GM12878 (cell line): ENCODE data around the gene GABRB3. TPM values are rescaled to one million over a fixed set of nuclear protein-coding genes. Genes with fewer than 3 reads are reported as not detected.

Source experiments
- ATAC-seq: fragments of 200-7000 bp; cut with Tn5 transposase; 3 replicates; pipeline ENCODE4 v1.9.1; 2020; ENCODE audit warnings: mild to moderate bottlenecking, moderate library complexity
- BruUV-seq: library from RNA; stranded (reverse); fragments of 400-500 nt; replicated peaks from 2 replicates; lab custom pipeline; 2021; lab: Mats Ljungman, UMichigan
- CTCF ChIA-PET: fragments of 300-600 bp; sonication (Branson Sonifier 250); formaldehyde crosslinking; extraction: SDS; loops from one replicate; lab custom pipeline; 2021; ENCODE audit warnings: inconsistent platforms; lab: Yijun Ruan, JAX
- POLR2A ChIA-PET: fragments of 350-600 bp; formaldehyde crosslinking; extraction: SDS; loops from one replicate; lab custom pipeline; 2021; ENCODE audit warnings: inconsistent platforms; lab: Charles Lee
- RAD21 ChIA-PET: fragments of 300-600 bp; sonication (Branson Sonifier 250); formaldehyde crosslinking; loops from one replicate; lab custom pipeline; 2023; ENCODE audit warnings: antibody characterized with exemption; ENCODE audit not compliant: unreplicated experiment; lab: Charles Lee
- SMC1A ChIA-PET: fragments of 300-600 bp; sonication (Branson Sonifier 250); formaldehyde crosslinking; loops from one replicate; lab custom pipeline; 2023; ENCODE audit not compliant: unreplicated experiment, uncharacterized antibody; lab: Charles Lee
- DNase-seq: peaks from one replicate; pipeline ENCODE4 v3.0.0-alpha.2; 2011; ENCODE audit warnings: low read depth, low spot score
- FAIRE-seq: peaks from 3 replicates; lab custom pipeline; 2011; peaks lifted over from hg19 to GRCh38; lab: Jason Lieb, UNC
- H2AFZ ChIP-seq: 2 replicates; pipeline ENCODE4 v1.6.0; 2011; ENCODE audit warnings: low read depth, low read length, control low read depth; ENCODE audit not compliant: control insufficient read depth
- H3K27ac ChIP-seq: 2 replicates; pipeline ENCODE4 v1.5.1; 2011; ENCODE audit warnings: control low read depth; ENCODE audit not compliant: control insufficient read depth, insufficient read depth
- H3K27me3 ChIP-seq, 2 experiments: replicated peaks in 1 of 2; 2 replicates each; pipeline versions ENCODE4 v1.6.0 to v1.6.1; 2011; ENCODE audit warnings: low read length in 1 of 2; ENCODE audit not compliant: control insufficient read depth in 2 of 2, insufficient read depth in 2 of 2
- H3K36me3 ChIP-seq, 2 experiments: 2 replicates each; pipeline ENCODE4 v1.5.1; 2011; ENCODE audit warnings: low read length in 1 of 2; ENCODE audit not compliant: control insufficient read depth in 2 of 2, insufficient read depth in 2 of 2
- H3K4me1 ChIP-seq: 2 replicates; pipeline ENCODE4 v1.6.1; 2011; ENCODE audit warnings: mild to moderate bottlenecking, low read length, moderate library complexity, mixed read lengths; ENCODE audit not compliant: control insufficient read depth, insufficient read depth
- H3K4me2 ChIP-seq: 2 replicates; pipeline ENCODE4 v1.6.0; 2011; ENCODE audit warnings: control low read depth; ENCODE audit not compliant: control insufficient read depth, insufficient read depth
- H3K4me3 ChIP-seq: fragments of 200-600 bp; sonication (generic); 2 replicates; pipeline ENCODE4 v1.5.1; 2016
- H3K79me2 ChIP-seq: 2 replicates; pipeline ENCODE4 v1.6.0; 2011; ENCODE audit warnings: low read length; ENCODE audit not compliant: control insufficient read depth, insufficient read depth
- H3K9ac ChIP-seq: 2 replicates; pipeline ENCODE4 v1.8.0; 2011; ENCODE audit warnings: low read length, control low read depth, mixed read lengths; ENCODE audit not compliant: control insufficient read depth, insufficient read depth
- H3K9me3 ChIP-seq: replicated peaks from 3 replicates; pipeline ENCODE4 v1.5.1; 2011; ENCODE audit warnings: mild to moderate bottlenecking, low read length; ENCODE audit not compliant: control insufficient read depth, insufficient read depth
- H4K20me1 ChIP-seq: 2 replicates; pipeline ENCODE4 v1.6.0; 2011; ENCODE audit not compliant: control insufficient read depth, insufficient read depth
- BHLHE40 ChIP-seq, 2 experiments: fragments of 450-650 bp in 1 of 2; IDR thresholded peaks; 2 replicates each; pipeline ENCODE4 v1.6.1; 2011 to 2017; ENCODE audit warnings: low read depth in 2 of 2, borderline replicate concordance in 1 of 2, improper control_type of control experiment in 1 of 2, low read length in 1 of 2, mild to moderate bottlenecking in 1 of 2
- MYC ChIP-seq: IDR thresholded peaks from 2 replicates; pipeline ENCODE4 v1.6.1; 2011; ENCODE audit warnings: mild to moderate bottlenecking, low read length, moderate library complexity, inconsistent platforms; ENCODE audit not compliant: insufficient read depth, insufficient replicate concordance, insufficient read length, severe bottlenecking
- WGBS: methylation state at CpG from one replicate; pipeline ENCODE4 v1.1.6; 2016; ENCODE audit warnings: low lambda C conversion rate; ENCODE audit not compliant: insufficient replicate concordance, insufficient coverage; ENCODE audit errors: missing lambda C conversion rate; 5-methylcytosine and 5-hydroxymethylcytosine counted together
- in situ Hi-C: fragments of 300-500 bp; cut with MboI; formaldehyde crosslinking; loops from 9 replicates; pipeline ENCODE4 v1.14.3; 2018; ENCODE audit warnings: mixed read lengths
- intact Hi-C: fragments of 100-400 bp; cut with micrococcal nuclease; formaldehyde crosslinking; loops from one replicate; pipeline ENCODE4 v1.14.2; 2022; ENCODE audit not compliant: unreplicated experiment
- polyA plus RNA-seq, 11 experiments: library from polyadenylated mRNA; depleted of rRNA in 4 of 11; unstranded in 6 of 11; stranded (reverse) in 5 of 11; fragments of >200 nt; fragmentation: Nextera tagmentation in 4 of 11; fragmentation: Illumina TruSeq in 1 of 11; extraction: Ambion mirVana in 4 of 11; extraction: Trizol in 1 of 11; gene quantifications; 1 replicate in 1 of 11; 2 replicates in 10 of 11; pipeline versions ENCODE4 v1.2.1 to v1.2.3, GENCODE V29; 2011 to 2016; ENCODE audit warnings: inconsistent platforms in 2 of 11, missing spikeins in 2 of 11, low read depth in 1 of 11
- total RNA-seq, 4 experiments: library from RNA; depleted of rRNA in 3 of 4; stranded (reverse); fragments of >200 nt in 3 of 4; fragmentation: Illumina TruSeq in 1 of 4; extraction: Trizol in 1 of 4; gene quantifications; 2 replicates each; pipeline versions ENCODE4 v1.2.1 to v1.2.3, GENCODE V29; 2013 to 2021
- TF ChIP-seq, protein P1 (sequence below): fragments of 450-650 bp; IDR thresholded peaks from 2 replicates; pipeline ENCODE4 v1.6.1; 2017; ENCODE audit warnings: antibody characterized with exemption, mild to moderate bottlenecking, moderate library complexity
- TF ChIP-seq, protein P2 (sequence below): fragments of 450-650 bp; IDR thresholded peaks from 2 replicates; pipeline ENCODE4 v1.6.1; 2016; ENCODE audit warnings: mild to moderate bottlenecking

Gene GABRB3
- total and polyA plus RNA-seq, 10 of the 15 experiments (the other 5 are each of a cell fraction or from before 2014, with no cell fraction given), result 0.05 to 0.08 (median 0.05) TPM; not detected in 7

DNA sequence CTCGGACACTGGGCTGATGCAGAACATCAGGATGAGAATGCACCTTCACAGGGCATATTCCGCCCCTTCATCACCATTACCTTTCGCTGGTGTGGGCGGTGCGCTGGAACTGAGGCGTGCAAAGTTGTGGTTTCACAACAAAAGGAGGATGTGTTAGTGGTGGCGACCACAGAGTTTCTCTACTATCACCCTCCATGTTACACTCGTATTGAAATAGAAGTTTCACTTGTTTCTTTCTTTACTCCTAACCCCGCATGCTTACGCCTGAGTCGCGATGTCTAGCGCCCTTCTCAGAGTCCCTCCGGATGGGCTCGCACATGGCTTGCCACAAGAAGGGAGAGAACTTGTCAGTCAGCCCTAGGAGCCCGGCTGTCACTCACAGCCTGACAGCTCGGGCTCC, 148.7 kb downstream of the GABRB3 start:
- Histone ChIP-seq H3K36me3 (no peaks in the 10 kb centered on the region), H3K27ac (no peak overlapping the region), H3K27me3 (no peaks in the 10 kb centered on the region), H3K79me2 (no peaks in the 10 kb centered on the region)
- DNase-seq, result no peak
- no TSS peak for BruUV-seq
- ChIA-PET SMC1A (no interaction called here), RAD21 (no interaction called here), POLR2A (no interaction called here), CTCF (no interaction called here)
- TF ChIP-seq BHLHE40 (IDR thresholded peaks at IDR 0.05; ENCODE audit: borderline replicate concordance in 1 of 2, low read depth in 2 of 2, low read length in 1 of 2), result no peak
- TF ChIP-seq, protein P1, sequence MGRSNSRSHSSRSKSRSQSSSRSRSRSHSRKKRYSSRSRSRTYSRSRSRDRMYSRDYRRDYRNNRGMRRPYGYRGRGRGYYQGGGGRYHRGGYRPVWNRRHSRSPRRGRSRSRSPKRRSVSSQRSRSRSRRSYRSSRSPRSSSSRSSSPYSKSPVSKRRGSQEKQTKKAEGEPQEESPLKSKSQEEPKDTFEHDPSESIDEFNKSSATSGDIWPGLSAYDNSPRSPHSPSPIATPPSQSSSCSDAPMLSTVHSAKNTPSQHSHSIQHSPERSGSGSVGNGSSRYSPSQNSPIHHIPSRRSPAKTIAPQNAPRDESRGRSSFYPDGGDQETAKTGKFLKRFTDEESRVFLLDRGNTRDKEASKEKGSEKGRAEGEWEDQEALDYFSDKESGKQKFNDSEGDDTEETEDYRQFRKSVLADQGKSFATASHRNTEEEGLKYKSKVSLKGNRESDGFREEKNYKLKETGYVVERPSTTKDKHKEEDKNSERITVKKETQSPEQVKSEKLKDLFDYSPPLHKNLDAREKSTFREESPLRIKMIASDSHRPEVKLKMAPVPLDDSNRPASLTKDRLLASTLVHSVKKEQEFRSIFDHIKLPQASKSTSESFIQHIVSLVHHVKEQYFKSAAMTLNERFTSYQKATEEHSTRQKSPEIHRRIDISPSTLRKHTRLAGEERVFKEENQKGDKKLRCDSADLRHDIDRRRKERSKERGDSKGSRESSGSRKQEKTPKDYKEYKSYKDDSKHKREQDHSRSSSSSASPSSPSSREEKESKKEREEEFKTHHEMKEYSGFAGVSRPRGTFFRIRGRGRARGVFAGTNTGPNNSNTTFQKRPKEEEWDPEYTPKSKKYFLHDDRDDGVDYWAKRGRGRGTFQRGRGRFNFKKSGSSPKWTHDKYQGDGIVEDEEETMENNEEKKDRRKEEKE, result no peak
- TF ChIP-seq MYC, result no peak
- TF ChIP-seq, protein P2, sequence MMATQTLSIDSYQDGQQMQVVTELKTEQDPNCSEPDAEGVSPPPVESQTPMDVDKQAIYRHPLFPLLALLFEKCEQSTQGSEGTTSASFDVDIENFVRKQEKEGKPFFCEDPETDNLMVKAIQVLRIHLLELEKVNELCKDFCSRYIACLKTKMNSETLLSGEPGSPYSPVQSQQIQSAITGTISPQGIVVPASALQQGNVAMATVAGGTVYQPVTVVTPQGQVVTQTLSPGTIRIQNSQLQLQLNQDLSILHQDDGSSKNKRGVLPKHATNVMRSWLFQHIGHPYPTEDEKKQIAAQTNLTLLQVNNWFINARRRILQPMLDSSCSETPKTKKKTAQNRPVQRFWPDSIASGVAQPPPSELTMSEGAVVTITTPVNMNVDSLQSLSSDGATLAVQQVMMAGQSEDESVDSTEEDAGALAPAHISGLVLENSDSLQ, result no peak
- TF ChIP-seq, all 136 proteins: peak for 0
- Histone ChIP-seq H3K9ac (no peak overlapping the region), H3K9me3 (no peaks in the 10 kb centered on the region; the same call in 2 of the 3 replicates), H3K4me2 (no peak overlapping the region), H2AFZ (no peak overlapping the region), H3K4me1 (no peaks in the 10 kb centered on the region), H4K20me1 (no peaks in the 10 kb centered on the region), H3K4me3 (no peak overlapping the region)
- FAIRE-seq, result no peak
- intact Hi-C loops (no loop called here), in situ Hi-C loops (no loop called here)
- 54% methylated on average over 17 of the region's 17 CpGs for WGBS
- ATAC-seq, result no peak
